OCI-LY1 (cell line): ENCODE measurements around the gene NPFFR1.

Source experiments
- H2AFZ ChIP-seq: fragments of 200-600 bp; sonication (generic), shearing (Covaris generic); 2 replicates; pipeline ENCODE4 v1.6.0; 2014; ENCODE audit warnings: antibody characterized with exemption, mild to moderate bottlenecking, low read length
- H3F3A ChIP-seq: fragments of 200-600 bp; sonication (generic), shearing (Covaris generic); 2 replicates; pipeline ENCODE4 v1.6.0; 2014; ENCODE audit warnings: mild to moderate bottlenecking, antibody characterized with exemption, low read length, moderate library complexity; ENCODE audit not compliant: insufficient read depth
- H3K27ac ChIP-seq: fragments of 200-600 bp; sonication (generic); 2 replicates; pipeline ENCODE4 v1.5.1; 2014; ENCODE audit warnings: low read length, mixed run types, mild to moderate bottlenecking, low read depth; ENCODE audit not compliant: poor library complexity, severe bottlenecking
- H3K27me3 ChIP-seq: fragments of 200-600 bp; sonication (generic); 2 replicates; pipeline ENCODE4 v1.6.0; 2014; ENCODE audit warnings: antibody characterized with exemption, mild to moderate bottlenecking, low read length, moderate library complexity; ENCODE audit not compliant: insufficient read depth
- H3K36me3 ChIP-seq: fragments of 200-600 bp; sonication (generic); 2 replicates; pipeline ENCODE4 v1.6.1; 2014; ENCODE audit warnings: mild to moderate bottlenecking, antibody characterized with exemption, low read length, moderate library complexity, mixed read lengths; ENCODE audit not compliant: insufficient read depth
- H3K4me1 ChIP-seq: fragments of 200-600 bp; sonication (generic); 2 replicates; pipeline ENCODE4 v1.5.1; 2014; ENCODE audit warnings: mild to moderate bottlenecking, low read length, moderate library complexity; ENCODE audit not compliant: insufficient read depth, severe bottlenecking
- H3K4me2 ChIP-seq: fragments of 200-600 bp; sonication (generic), shearing (Covaris generic); 2 replicates; pipeline ENCODE4 v1.6.1; 2014; ENCODE audit warnings: low read length
- H3K4me3 ChIP-seq: fragments of 200-600 bp; sonication (generic); 2 replicates; pipeline ENCODE4 v1.5.1; 2014; ENCODE audit warnings: low read length, low read depth, mild to moderate bottlenecking, mixed read lengths; ENCODE audit not compliant: poor library complexity, severe bottlenecking
- H3K79me2 ChIP-seq: fragments of 200-600 bp; shearing (Covaris generic); 2 replicates; pipeline ENCODE4 v1.6.1; 2016; ENCODE audit warnings: mixed run types, low read length, mixed read lengths; ENCODE audit not compliant: insufficient read depth
- H3K9ac ChIP-seq: fragments of 200-600 bp; sonication (generic), shearing (Covaris generic); 2 replicates; pipeline ENCODE4 v1.6.1; 2014; ENCODE audit warnings: mild to moderate bottlenecking, low read length, mixed read lengths
- H3K9me2 ChIP-seq: fragments of 200-600 bp; sonication (generic), shearing (Covaris generic); 2 replicates; pipeline ENCODE4 v1.6.1; 2014; ENCODE audit warnings: low read depth, mild to moderate bottlenecking, low read length, mixed read lengths
- H3K9me3 ChIP-seq: fragments of 200-600 bp; shearing (Covaris generic); 2 replicates; pipeline ENCODE4 v1.6.1; 2014; ENCODE audit warnings: low read length, mixed read lengths
- H4K20me1 ChIP-seq: fragments of 200-600 bp; sonication (generic), shearing (Covaris generic); 2 replicates; pipeline ENCODE4 v1.6.0; 2016; ENCODE audit warnings: mild to moderate bottlenecking, low read length; ENCODE audit not compliant: insufficient read depth
- EZH2 ChIP-seq: fragments of 200-600 bp; sonication (generic), shearing (Covaris generic); IDR thresholded peaks from 2 replicates; pipeline ENCODE4 v1.8.0; 2017; ENCODE audit warnings: borderline replicate concordance, mixed run types, mild to moderate bottlenecking, antibody characterized with exemption, low read length, moderate library complexity, mixed read lengths
- TF ChIP-seq, protein P1 (sequence below): fragments of 200-600 bp; sonication (generic), shearing (Covaris generic); IDR thresholded peaks from 2 replicates; pipeline ENCODE4 v1.5.1; 2017; ENCODE audit warnings: mild to moderate bottlenecking, antibody characterized with exemption, low read length, moderate library complexity, mixed read lengths

Gene NPFFR1

DNA sequence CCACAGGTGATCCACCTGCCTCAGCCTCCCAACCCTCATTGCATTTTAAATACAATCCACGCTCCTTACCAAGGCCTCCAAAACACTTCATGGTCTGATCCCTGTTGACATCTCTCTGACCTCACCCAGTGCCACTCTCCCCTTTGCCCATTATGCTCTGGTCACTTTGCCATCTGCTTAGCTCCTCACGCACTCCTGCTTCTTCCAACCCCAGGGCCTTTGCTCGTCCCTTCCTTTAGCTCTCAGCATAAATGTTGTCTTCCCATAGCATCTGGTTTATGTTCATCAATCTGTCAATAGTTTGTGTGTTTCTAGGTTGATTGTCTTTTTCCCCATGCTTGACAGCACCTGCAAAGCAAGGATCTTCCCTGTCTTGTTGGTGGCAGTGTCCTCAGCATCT, 14.1 kb downstream of the NPFFR1 start:
- H2AFZ ChIP-seq, result no peak overlapping the region

GRCh38 chr10:70268376-70268775, 15.4 kb downstream of the NPFFR1 start:
- Histone ChIP-seq H3F3A (no peaks in the 10 kb centered on the region), H2AFZ (no peak overlapping the region), H4K20me1 (no peaks in the 10 kb centered on the region), H3K9me2 (no peaks in the 10 kb centered on the region), H3K9ac (no peak overlapping the region), H3K36me3 (no peaks in the 10 kb centered on the region), H3K4me2 (no peak overlapping the region), H3K4me3 (no peak overlapping the region), H3K79me2 (no peaks in the 10 kb centered on the region), H3K9me3 (no peaks in the 10 kb centered on the region), H3K4me1 (peaks cover 5% of the 10 kb centered on the region), H3K27me3 (no peaks in the 10 kb centered on the region), H3K27ac (no peak overlapping the region)
- TF ChIP-seq, protein P1, sequence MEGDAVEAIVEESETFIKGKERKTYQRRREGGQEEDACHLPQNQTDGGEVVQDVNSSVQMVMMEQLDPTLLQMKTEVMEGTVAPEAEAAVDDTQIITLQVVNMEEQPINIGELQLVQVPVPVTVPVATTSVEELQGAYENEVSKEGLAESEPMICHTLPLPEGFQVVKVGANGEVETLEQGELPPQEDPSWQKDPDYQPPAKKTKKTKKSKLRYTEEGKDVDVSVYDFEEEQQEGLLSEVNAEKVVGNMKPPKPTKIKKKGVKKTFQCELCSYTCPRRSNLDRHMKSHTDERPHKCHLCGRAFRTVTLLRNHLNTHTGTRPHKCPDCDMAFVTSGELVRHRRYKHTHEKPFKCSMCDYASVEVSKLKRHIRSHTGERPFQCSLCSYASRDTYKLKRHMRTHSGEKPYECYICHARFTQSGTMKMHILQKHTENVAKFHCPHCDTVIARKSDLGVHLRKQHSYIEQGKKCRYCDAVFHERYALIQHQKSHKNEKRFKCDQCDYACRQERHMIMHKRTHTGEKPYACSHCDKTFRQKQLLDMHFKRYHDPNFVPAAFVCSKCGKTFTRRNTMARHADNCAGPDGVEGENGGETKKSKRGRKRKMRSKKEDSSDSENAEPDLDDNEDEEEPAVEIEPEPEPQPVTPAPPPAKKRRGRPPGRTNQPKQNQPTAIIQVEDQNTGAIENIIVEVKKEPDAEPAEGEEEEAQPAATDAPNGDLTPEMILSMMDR, result no peak
- TF ChIP-seq EZH2, result no peak

More for the DNA sequence above, 14.1 kb downstream of the NPFFR1 start:
- Histone ChIP-seq H3K79me2 (no peaks in the 10 kb centered on the region), H3K36me3 (no peaks in the 10 kb centered on the region; the same call in 1 of the 2 replicates), H4K20me1 (no peaks in the 10 kb centered on the region), H3K27me3 (0 out of 2 replicates have a peak, but pooled peaks cover 4% of the 10 kb centered on the region), H3F3A (no peaks in the 10 kb centered on the region), H3K9me3 (no peaks in the 10 kb centered on the region), H3K27ac (no peak overlapping the region), H3K4me2 (no peak overlapping the region), H3K4me3 (no peak overlapping the region), H3K9me2 (no peaks in the 10 kb centered on the region), H3K9ac (no peak overlapping the region), H3K4me1 (peaks cover 5% of the 10 kb centered on the region)
- TF ChIP-seq, protein P1, result no peak
- no peak for TF ChIP-seq EZH2

- H3K4me3 ChIP-seq, result no peak overlapping the region
- no peak overlapping the region for H3K9ac ChIP-seq
- H3K9me2 ChIP-seq, result no peaks in the 10 kb centered on the region
- no peaks in the 10 kb centered on the region for H3K9me3 ChIP-seq
- H3K4me1 ChIP-seq, result no peaks in the 10 kb centered on the region
- H3K27me3 ChIP-seq, result no peaks in the 10 kb centered on the region
- H3F3A ChIP-seq, result no peaks in the 10 kb centered on the region
- TF ChIP-seq, protein P1, result peak; percentile 85
- TF ChIP-seq EZH2, result no peak
- no peaks in the 10 kb centered on the region for H3K79me2 ChIP-seq
- no peak overlapping the region for H3K27ac ChIP-seq
- no peaks in the 10 kb centered on the region for H3K36me3 ChIP-seq
- no peak overlapping the region for H2AFZ ChIP-seq
- H3K4me2 ChIP-seq, result no peak overlapping the region
- H4K20me1 ChIP-seq, result no peaks in the 10 kb centered on the region
Measured at GRCh38 chr10:70267161-70267933, 16.5 kb downstream of the NPFFR1 start.
